WTC11 (cell line): Measurements from ENCODE around the gene ZNF883. TPM values are rescaled to one million over a fixed set of nuclear protein-coding genes. Genes with fewer than 3 reads are reported as not detected.

Source experiments
- CREM ChIP-seq: sonication (generic); formaldehyde crosslinking; IDR thresholded peaks from 2 replicates; pipeline ENCODE4 v1.8.1; 2022; ENCODE audit warnings: mild to moderate bottlenecking, missing genetic modification reagents, moderate library complexity
- EMX1 ChIP-seq: fragments of 250-450 bp; sonication (Bioruptor Pico); IDR thresholded peaks from 2 replicates; pipeline ENCODE4 v1.8.0; 2021; ENCODE audit warnings: mild to moderate bottlenecking
- GABPB1 ChIP-seq: sonication (generic); formaldehyde crosslinking; IDR thresholded peaks from 2 replicates; pipeline ENCODE4 v1.8.1; 2023; ENCODE audit warnings: mild to moderate bottlenecking, missing genetic modification reagents
- JAZF1 ChIP-seq: fragments of 250-450 bp; sonication (Bioruptor Pico); IDR thresholded peaks from 2 replicates; pipeline ENCODE4 v1.9.0; 2021; ENCODE audit warnings: moderate library complexity, mild to moderate bottlenecking, inconsistent platforms
- NFATC4 ChIP-seq: fragments of 250-450 bp; sonication (Bioruptor Pico); IDR thresholded peaks from 2 replicates; pipeline ENCODE4 v1.9.0; 2021; ENCODE audit warnings: mild to moderate bottlenecking
- total RNA-seq: library from RNA; stranded (reverse); gene quantifications from 3 replicates; pipeline ENCODE4 v1.2.3, GENCODE V29; 2021
- TF ChIP-seq, protein P1 (sequence below): sonication (generic); formaldehyde crosslinking; IDR thresholded peaks from 2 replicates; pipeline ENCODE4 v1.8.1; 2022; ENCODE audit warnings: mild to moderate bottlenecking, moderate library complexity, missing genetic modification reagents
- TF ChIP-seq, protein P2 (sequence below): fragments of 250-450 bp; sonication (Bioruptor Pico); IDR thresholded peaks from 2 replicates; pipeline ENCODE4 v1.9.0; 2021; ENCODE audit warnings: mild to moderate bottlenecking, borderline replicate concordance
- TF ChIP-seq, protein P3 (sequence below): sonication (generic); formaldehyde crosslinking; IDR thresholded peaks from 2 replicates; pipeline ENCODE4 v1.8.0; 2022; ENCODE audit warnings: missing genetic modification reagents
- TF ChIP-seq, protein P4 (sequence below): sonication (generic); formaldehyde crosslinking; IDR thresholded peaks from 2 replicates; pipeline ENCODE4 v1.8.0; 2022; ENCODE audit warnings: mild to moderate bottlenecking, missing genetic modification reagents
- TF ChIP-seq, protein P5 (sequence below): sonication (generic); formaldehyde crosslinking; IDR thresholded peaks from 2 replicates; pipeline ENCODE4 v1.8.1; 2022; ENCODE audit warnings: mild to moderate bottlenecking, missing genetic modification reagents, moderate library complexity, borderline replicate concordance
- TF ChIP-seq, protein P6 (sequence below): sonication (generic); formaldehyde crosslinking; IDR thresholded peaks from 2 replicates; pipeline ENCODE4 v1.8.0; 2022; ENCODE audit warnings: mild to moderate bottlenecking, missing genetic modification reagents

Gene ZNF883
- total RNA-seq, 1 experiment from 2014 or later = 22.0 TPM

DNA sequence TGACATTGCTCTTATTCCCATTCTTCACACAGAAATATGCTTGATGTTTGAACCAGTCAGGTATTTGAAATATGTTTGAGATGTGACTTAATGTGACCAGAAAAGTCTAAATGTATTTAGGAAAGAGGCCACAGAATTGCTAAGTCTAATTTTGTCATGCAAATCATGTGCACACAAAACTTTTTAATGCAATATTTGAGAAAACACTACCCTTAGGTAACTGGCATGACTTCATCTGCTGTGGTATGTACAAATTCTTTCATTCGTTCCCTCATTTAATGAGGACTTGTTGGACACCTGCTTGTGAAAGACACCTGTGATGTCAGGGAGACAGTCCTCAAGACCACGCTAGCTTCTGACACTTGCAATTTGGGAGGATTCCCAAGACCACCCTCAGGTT, 100.3 kb downstream of the ZNF883 start (continued):
- TF ChIP-seq, protein P1, sequence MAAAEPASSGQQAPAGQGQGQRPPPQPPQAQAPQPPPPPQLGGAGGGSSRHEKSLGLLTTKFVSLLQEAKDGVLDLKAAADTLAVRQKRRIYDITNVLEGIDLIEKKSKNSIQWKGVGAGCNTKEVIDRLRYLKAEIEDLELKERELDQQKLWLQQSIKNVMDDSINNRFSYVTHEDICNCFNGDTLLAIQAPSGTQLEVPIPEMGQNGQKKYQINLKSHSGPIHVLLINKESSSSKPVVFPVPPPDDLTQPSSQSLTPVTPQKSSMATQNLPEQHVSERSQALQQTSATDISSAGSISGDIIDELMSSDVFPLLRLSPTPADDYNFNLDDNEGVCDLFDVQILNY (CRISPR knock-in tag) = no peak
- TF ChIP-seq, protein P2, sequence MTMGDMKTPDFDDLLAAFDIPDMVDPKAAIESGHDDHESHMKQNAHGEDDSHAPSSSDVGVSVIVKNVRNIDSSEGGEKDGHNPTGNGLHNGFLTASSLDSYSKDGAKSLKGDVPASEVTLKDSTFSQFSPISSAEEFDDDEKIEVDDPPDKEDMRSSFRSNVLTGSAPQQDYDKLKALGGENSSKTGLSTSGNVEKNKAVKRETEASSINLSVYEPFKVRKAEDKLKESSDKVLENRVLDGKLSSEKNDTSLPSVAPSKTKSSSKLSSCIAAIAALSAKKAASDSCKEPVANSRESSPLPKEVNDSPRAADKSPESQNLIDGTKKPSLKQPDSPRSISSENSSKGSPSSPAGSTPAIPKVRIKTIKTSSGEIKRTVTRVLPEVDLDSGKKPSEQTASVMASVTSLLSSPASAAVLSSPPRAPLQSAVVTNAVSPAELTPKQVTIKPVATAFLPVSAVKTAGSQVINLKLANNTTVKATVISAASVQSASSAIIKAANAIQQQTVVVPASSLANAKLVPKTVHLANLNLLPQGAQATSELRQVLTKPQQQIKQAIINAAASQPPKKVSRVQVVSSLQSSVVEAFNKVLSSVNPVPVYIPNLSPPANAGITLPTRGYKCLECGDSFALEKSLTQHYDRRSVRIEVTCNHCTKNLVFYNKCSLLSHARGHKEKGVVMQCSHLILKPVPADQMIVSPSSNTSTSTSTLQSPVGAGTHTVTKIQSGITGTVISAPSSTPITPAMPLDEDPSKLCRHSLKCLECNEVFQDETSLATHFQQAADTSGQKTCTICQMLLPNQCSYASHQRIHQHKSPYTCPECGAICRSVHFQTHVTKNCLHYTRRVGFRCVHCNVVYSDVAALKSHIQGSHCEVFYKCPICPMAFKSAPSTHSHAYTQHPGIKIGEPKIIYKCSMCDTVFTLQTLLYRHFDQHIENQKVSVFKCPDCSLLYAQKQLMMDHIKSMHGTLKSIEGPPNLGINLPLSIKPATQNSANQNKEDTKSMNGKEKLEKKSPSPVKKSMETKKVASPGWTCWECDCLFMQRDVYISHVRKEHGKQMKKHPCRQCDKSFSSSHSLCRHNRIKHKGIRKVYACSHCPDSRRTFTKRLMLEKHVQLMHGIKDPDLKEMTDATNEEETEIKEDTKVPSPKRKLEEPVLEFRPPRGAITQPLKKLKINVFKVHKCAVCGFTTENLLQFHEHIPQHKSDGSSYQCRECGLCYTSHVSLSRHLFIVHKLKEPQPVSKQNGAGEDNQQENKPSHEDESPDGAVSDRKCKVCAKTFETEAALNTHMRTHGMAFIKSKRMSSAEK (CRISPR knock-in tag) = no peak
- TF ChIP-seq, protein P3, sequence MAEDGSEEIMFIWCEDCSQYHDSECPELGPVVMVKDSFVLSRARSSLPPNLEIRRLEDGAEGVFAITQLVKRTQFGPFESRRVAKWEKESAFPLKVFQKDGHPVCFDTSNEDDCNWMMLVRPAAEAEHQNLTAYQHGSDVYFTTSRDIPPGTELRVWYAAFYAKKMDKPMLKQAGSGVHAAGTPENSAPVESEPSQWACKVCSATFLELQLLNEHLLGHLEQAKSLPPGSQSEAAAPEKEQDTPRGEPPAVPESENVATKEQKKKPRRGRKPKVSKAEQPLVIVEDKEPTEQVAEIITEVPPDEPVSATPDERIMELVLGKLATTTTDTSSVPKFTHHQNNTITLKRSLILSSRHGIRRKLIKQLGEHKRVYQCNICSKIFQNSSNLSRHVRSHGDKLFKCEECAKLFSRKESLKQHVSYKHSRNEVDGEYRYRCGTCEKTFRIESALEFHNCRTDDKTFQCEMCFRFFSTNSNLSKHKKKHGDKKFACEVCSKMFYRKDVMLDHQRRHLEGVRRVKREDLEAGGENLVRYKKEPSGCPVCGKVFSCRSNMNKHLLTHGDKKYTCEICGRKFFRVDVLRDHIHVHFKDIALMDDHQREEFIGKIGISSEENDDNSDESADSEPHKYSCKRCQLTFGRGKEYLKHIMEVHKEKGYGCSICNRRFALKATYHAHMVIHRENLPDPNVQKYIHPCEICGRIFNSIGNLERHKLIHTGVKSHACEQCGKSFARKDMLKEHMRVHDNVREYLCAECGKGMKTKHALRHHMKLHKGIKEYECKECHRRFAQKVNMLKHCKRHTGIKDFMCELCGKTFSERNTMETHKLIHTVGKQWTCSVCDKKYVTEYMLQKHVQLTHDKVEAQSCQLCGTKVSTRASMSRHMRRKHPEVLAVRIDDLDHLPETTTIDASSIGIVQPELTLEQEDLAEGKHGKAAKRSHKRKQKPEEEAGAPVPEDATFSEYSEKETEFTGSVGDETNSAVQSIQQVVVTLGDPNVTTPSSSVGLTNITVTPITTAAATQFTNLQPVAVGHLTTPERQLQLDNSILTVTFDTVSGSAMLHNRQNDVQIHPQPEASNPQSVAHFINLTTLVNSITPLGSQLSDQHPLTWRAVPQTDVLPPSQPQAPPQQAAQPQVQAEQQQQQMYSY = no peak
- TF ChIP-seq CREM (no peak), GABPB1 (CRISPR knock-in tag) (no peak), NFATC4 (CRISPR knock-in tag) (no peak), JAZF1 (no peak), EMX1 (no peak)
- TF ChIP-seq, protein P4, sequence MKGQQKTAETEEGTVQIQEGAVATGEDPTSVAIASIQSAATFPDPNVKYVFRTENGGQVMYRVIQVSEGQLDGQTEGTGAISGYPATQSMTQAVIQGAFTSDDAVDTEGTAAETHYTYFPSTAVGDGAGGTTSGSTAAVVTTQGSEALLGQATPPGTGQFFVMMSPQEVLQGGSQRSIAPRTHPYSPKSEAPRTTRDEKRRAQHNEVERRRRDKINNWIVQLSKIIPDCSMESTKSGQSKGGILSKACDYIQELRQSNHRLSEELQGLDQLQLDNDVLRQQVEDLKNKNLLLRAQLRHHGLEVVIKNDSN = no peak
- TF ChIP-seq, protein P5, sequence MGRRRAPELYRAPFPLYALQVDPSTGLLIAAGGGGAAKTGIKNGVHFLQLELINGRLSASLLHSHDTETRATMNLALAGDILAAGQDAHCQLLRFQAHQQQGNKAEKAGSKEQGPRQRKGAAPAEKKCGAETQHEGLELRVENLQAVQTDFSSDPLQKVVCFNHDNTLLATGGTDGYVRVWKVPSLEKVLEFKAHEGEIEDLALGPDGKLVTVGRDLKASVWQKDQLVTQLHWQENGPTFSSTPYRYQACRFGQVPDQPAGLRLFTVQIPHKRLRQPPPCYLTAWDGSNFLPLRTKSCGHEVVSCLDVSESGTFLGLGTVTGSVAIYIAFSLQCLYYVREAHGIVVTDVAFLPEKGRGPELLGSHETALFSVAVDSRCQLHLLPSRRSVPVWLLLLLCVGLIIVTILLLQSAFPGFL (CRISPR knock-in tag) = no peak
- TF ChIP-seq, protein P6, sequence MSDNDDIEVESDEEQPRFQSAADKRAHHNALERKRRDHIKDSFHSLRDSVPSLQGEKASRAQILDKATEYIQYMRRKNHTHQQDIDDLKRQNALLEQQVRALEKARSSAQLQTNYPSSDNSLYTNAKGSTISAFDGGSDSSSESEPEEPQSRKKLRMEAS (CRISPR knock-in tag) = no peak
- TF ChIP-seq, all 79 proteins: peak for 0

Other genes starting within 250 kb of the ZNF883 start
- 0.07 TPM in 1 of 3 replicates, not detected in the others for gene SLC46A2, start 121.3 kb downstream of the ZNF883 start, total RNA-seq
- gene ZFP37, start 44.5 kb upstream of the ZNF883 start, total RNA-seq = 4.6 to 5.6 TPM (median 5.2 TPM) in 3 replicates
- 1.7 to 2.0 TPM (median 1.8 TPM) in 3 replicates for gene SLC31A2, start 138.8 kb upstream of the ZNF883 start, total RNA-seq
- gene FKBP15, start 209.1 kb upstream of the ZNF883 start, total RNA-seq = 13.5 to 14.9 TPM (median 13.9 TPM) in 3 replicates
- 41.6 to 43.9 TPM (median 43.6 TPM) in 3 replicates for gene SLC31A1, start 209.4 kb upstream of the ZNF883 start, total RNA-seq